OCI-LY1 (cell line): ENCODE measurements around the gene HAND1.

Experiments
- H2AFZ ChIP-seq: fragments of 200-600 bp; sonication (generic), shearing (Covaris generic); 2 replicates; pipeline ENCODE4 v1.6.0; 2014; ENCODE audit warnings: antibody characterized with exemption, mild to moderate bottlenecking, low read length
- H3F3A ChIP-seq: fragments of 200-600 bp; sonication (generic), shearing (Covaris generic); 2 replicates; pipeline ENCODE4 v1.6.0; 2014; ENCODE audit warnings: mild to moderate bottlenecking, antibody characterized with exemption, low read length, moderate library complexity; ENCODE audit not compliant: insufficient read depth
- H3K27ac ChIP-seq: fragments of 200-600 bp; sonication (generic); 2 replicates; pipeline ENCODE4 v1.5.1; 2014; ENCODE audit warnings: low read length, mixed run types, mild to moderate bottlenecking, low read depth; ENCODE audit not compliant: poor library complexity, severe bottlenecking
- H3K27me3 ChIP-seq: fragments of 200-600 bp; sonication (generic); 2 replicates; pipeline ENCODE4 v1.6.0; 2014; ENCODE audit warnings: antibody characterized with exemption, mild to moderate bottlenecking, low read length, moderate library complexity; ENCODE audit not compliant: insufficient read depth
- H3K36me3 ChIP-seq: fragments of 200-600 bp; sonication (generic); 2 replicates; pipeline ENCODE4 v1.6.1; 2014; ENCODE audit warnings: mild to moderate bottlenecking, antibody characterized with exemption, low read length, moderate library complexity, mixed read lengths; ENCODE audit not compliant: insufficient read depth
- H3K4me1 ChIP-seq: fragments of 200-600 bp; sonication (generic); 2 replicates; pipeline ENCODE4 v1.5.1; 2014; ENCODE audit warnings: mild to moderate bottlenecking, low read length, moderate library complexity; ENCODE audit not compliant: insufficient read depth, severe bottlenecking
- H3K4me2 ChIP-seq: fragments of 200-600 bp; sonication (generic), shearing (Covaris generic); 2 replicates; pipeline ENCODE4 v1.6.1; 2014; ENCODE audit warnings: low read length
- H3K4me3 ChIP-seq: fragments of 200-600 bp; sonication (generic); 2 replicates; pipeline ENCODE4 v1.5.1; 2014; ENCODE audit warnings: low read length, low read depth, mild to moderate bottlenecking, mixed read lengths; ENCODE audit not compliant: poor library complexity, severe bottlenecking
- H3K79me2 ChIP-seq: fragments of 200-600 bp; shearing (Covaris generic); 2 replicates; pipeline ENCODE4 v1.6.1; 2016; ENCODE audit warnings: mixed run types, low read length, mixed read lengths; ENCODE audit not compliant: insufficient read depth
- H3K9ac ChIP-seq: fragments of 200-600 bp; sonication (generic), shearing (Covaris generic); 2 replicates; pipeline ENCODE4 v1.6.1; 2014; ENCODE audit warnings: mild to moderate bottlenecking, low read length, mixed read lengths
- H3K9me2 ChIP-seq: fragments of 200-600 bp; sonication (generic), shearing (Covaris generic); 2 replicates; pipeline ENCODE4 v1.6.1; 2014; ENCODE audit warnings: low read depth, mild to moderate bottlenecking, low read length, mixed read lengths
- H3K9me3 ChIP-seq: fragments of 200-600 bp; shearing (Covaris generic); 2 replicates; pipeline ENCODE4 v1.6.1; 2014; ENCODE audit warnings: low read length, mixed read lengths
- H4K20me1 ChIP-seq: fragments of 200-600 bp; sonication (generic), shearing (Covaris generic); 2 replicates; pipeline ENCODE4 v1.6.0; 2016; ENCODE audit warnings: mild to moderate bottlenecking, low read length; ENCODE audit not compliant: insufficient read depth
- EZH2 ChIP-seq: fragments of 200-600 bp; sonication (generic), shearing (Covaris generic); IDR thresholded peaks from 2 replicates; pipeline ENCODE4 v1.8.0; 2017; ENCODE audit warnings: borderline replicate concordance, mixed run types, mild to moderate bottlenecking, antibody characterized with exemption, low read length, moderate library complexity, mixed read lengths
- TF ChIP-seq, protein P1 (sequence below): fragments of 200-600 bp; sonication (generic), shearing (Covaris generic); IDR thresholded peaks from 2 replicates; pipeline ENCODE4 v1.5.1; 2017; ENCODE audit warnings: mild to moderate bottlenecking, antibody characterized with exemption, low read length, moderate library complexity, mixed read lengths

Gene HAND1

DNA sequence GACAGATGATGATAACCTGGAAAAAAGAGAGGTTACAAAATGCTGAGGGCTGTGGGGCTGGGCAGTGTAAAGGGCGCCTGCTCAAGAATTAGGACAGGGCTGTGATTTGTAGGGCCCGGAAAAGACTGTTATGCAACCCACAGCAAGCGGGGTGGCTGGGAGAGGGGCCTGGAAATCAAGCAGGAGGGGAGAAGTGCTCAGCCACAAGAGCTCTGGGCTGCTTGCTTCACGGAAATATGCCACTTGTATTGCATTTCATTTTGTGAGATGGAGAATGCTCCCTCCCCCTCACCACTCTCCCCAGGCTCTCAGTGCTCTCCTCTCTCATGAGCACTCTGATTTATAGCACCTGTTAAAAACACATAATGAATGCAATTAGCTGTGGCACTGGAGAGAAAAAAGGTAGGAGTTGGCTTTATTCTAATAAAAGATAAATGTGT, 8.4 kb upstream of the HAND1 start:
- Histone ChIP-seq H3K79me2 (no peaks in the 10 kb centered on the region), H3K36me3 (no peaks in the 10 kb centered on the region), H3K4me2 (no peak overlapping the region), H4K20me1 (no peaks in the 10 kb centered on the region), H3K27ac (no peak overlapping the region), H3K9me3 (no peaks in the 10 kb centered on the region), H3F3A (no peaks in the 10 kb centered on the region), H3K9ac (no peak overlapping the region), H3K4me3 (no peak overlapping the region), H2AFZ (no peak overlapping the region), H3K27me3 (0 out of 2 replicates have a peak, but pooled peaks cover 2% of the 10 kb centered on the region), H3K4me1 (no peaks in the 10 kb centered on the region), H3K9me2 (no peaks in the 10 kb centered on the region)
- TF ChIP-seq, protein P1, sequence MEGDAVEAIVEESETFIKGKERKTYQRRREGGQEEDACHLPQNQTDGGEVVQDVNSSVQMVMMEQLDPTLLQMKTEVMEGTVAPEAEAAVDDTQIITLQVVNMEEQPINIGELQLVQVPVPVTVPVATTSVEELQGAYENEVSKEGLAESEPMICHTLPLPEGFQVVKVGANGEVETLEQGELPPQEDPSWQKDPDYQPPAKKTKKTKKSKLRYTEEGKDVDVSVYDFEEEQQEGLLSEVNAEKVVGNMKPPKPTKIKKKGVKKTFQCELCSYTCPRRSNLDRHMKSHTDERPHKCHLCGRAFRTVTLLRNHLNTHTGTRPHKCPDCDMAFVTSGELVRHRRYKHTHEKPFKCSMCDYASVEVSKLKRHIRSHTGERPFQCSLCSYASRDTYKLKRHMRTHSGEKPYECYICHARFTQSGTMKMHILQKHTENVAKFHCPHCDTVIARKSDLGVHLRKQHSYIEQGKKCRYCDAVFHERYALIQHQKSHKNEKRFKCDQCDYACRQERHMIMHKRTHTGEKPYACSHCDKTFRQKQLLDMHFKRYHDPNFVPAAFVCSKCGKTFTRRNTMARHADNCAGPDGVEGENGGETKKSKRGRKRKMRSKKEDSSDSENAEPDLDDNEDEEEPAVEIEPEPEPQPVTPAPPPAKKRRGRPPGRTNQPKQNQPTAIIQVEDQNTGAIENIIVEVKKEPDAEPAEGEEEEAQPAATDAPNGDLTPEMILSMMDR: no peak
- TF ChIP-seq EZH2: no peak

DNA sequence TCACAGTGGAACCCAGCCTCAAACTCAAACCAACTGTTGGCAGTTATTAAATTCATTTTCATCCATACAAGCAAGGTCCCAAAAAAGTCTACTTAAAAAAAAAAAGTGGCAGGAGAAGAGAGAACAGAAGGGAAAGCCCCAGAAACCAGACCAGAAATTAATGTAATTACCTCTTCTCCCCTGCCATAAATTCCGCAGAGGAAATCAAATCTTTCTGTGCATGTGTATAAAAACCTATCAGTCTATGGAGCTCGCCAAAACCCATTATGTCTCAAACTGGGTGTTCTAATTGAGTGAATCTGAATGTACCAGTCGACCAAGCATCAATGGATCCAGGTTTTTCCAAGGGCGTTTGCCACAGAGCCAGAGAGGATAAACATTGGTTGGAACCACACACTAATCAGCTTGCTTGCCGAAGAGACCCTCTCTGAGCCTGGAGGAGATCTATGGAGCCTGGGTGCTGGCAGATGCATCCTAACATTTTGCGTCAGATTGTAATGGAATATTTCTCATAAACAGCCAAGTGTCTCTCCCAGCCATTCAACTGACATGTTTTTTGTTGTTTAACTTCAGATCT, 7.9 kb upstream of the HAND1 start:
- Histone ChIP-seq H3K4me3 (no peak overlapping the region), H3K9ac (no peak overlapping the region), H3F3A (no peaks in the 10 kb centered on the region), H3K79me2 (no peaks in the 10 kb centered on the region), H4K20me1 (no peaks in the 10 kb centered on the region), H3K27ac (no peak overlapping the region), H3K4me2 (no peak overlapping the region), H3K27me3 (0 out of 2 replicates have a peak, but pooled peaks cover 2% of the 10 kb centered on the region), H2AFZ (no peak overlapping the region), H3K36me3 (no peaks in the 10 kb centered on the region), H3K9me3 (no peaks in the 10 kb centered on the region), H3K9me2 (no peaks in the 10 kb centered on the region), H3K4me1 (no peaks in the 10 kb centered on the region)
- TF ChIP-seq, protein P1: no peak
- no peak for TF ChIP-seq EZH2

DNA sequence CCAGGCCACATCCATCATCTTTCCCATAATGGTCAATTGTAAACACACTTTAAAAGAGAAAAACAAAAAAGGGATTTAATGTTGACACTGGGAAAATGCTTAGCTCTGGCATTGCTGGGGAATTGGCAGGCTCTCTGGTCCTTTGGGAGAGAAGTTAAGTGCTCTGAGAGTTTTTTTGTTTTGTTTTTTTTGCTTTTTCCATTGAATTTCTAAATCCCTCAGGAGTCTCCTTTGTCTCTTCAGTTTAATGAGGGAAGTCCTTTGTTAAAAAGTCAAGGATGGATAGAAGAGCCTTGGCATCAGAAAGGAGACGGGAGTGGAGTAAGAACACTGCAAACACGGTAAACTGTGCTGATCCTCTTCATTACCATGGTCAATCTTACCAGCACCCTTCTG, 7.1 kb upstream of the HAND1 start:
- H3F3A ChIP-seq: no peaks in the 10 kb centered on the region
- no peak overlapping the region for H3K9ac ChIP-seq
- no peaks in the 10 kb centered on the region for H4K20me1 ChIP-seq
- no peaks in the 10 kb centered on the region for H3K36me3 ChIP-seq
- no peaks in the 10 kb centered on the region for H3K79me2 ChIP-seq
- H3K4me2 ChIP-seq: no peak overlapping the region
- H3K27me3 ChIP-seq: 0 out of 2 replicates have a peak, but pooled peaks cover 2% of the 10 kb centered on the region
- no peak overlapping the region for H3K4me3 ChIP-seq
- H3K27ac ChIP-seq: no peak overlapping the region
- H2AFZ ChIP-seq: no peak overlapping the region
- TF ChIP-seq, protein P1: no peak
- TF ChIP-seq EZH2: no peak
- no peaks in the 10 kb centered on the region for H3K9me3 ChIP-seq
- H3K4me1 ChIP-seq: no peaks in the 10 kb centered on the region
- H3K9me2 ChIP-seq: no peaks in the 10 kb centered on the region
